Endodermal cell (in vitro differentiated cells): ENCODE measurements around the gene C2orf68. TPM values are rescaled to one million over a fixed set of nuclear protein-coding genes. Genes with fewer than 3 reads are reported as not detected.

Experiments
- DNase-seq: peaks from one replicate; pipeline ENCODE4 v3.0.0-alpha.2; 2017
- H3K27ac ChIP-seq: 2 replicates; pipeline ENCODE4 v1.5.1; 2013; ENCODE audit warnings: mild to moderate bottlenecking, low read depth, low read length, moderate library complexity
- H3K27me3 ChIP-seq: 2 replicates; pipeline ENCODE4 v1.6.1; 2013; ENCODE audit warnings: mild to moderate bottlenecking, low read length, moderate library complexity; ENCODE audit not compliant: insufficient read depth, control insufficient read depth, poor library complexity, severe bottlenecking
- H3K36me3 ChIP-seq: 2 replicates; pipeline ENCODE4 v1.7.0; 2013; ENCODE audit warnings: mild to moderate bottlenecking, low read length, moderate library complexity; ENCODE audit not compliant: control insufficient read depth, insufficient read depth
- H3K4me1 ChIP-seq: one replicate; pipeline ENCODE4 v1.7.0; 2013; ENCODE audit warnings: low read length; ENCODE audit not compliant: control insufficient read depth, insufficient read depth
- H3K4me3 ChIP-seq: 2 replicates; pipeline ENCODE4 v1.5.1; 2013; ENCODE audit warnings: mild to moderate bottlenecking, low read length, moderate library complexity
- H3K9ac ChIP-seq: 2 replicates; pipeline ENCODE4 v1.6.1; 2013; ENCODE audit warnings: mild to moderate bottlenecking, low read length, moderate library complexity; ENCODE audit not compliant: poor library complexity, severe bottlenecking; ENCODE audit errors: extremely low read depth
- H3K9me3 ChIP-seq: 2 replicates; pipeline ENCODE4 v1.6.1; 2013; ENCODE audit warnings: mild to moderate bottlenecking, low read length, moderate library complexity; ENCODE audit not compliant: control insufficient read depth
- H3K27ac Mint-ChIP-seq: 2 replicates; pipeline ENCODE4 v1.8.0; 2020; ENCODE audit warnings: mixed read lengths
- H3K27me3 Mint-ChIP-seq: 2 replicates; pipeline ENCODE4 v1.8.0; 2021; ENCODE audit warnings: mild to moderate bottlenecking, mixed read lengths; ENCODE audit not compliant: insufficient read depth
- H3K36me3 Mint-ChIP-seq: 2 replicates; pipeline ENCODE4 v1.8.0; 2020; ENCODE audit warnings: low read depth, mixed read lengths
- H3K4me1 Mint-ChIP-seq: 2 replicates; pipeline ENCODE4 v1.8.0; 2020; ENCODE audit warnings: mixed read lengths
- H3K4me3 Mint-ChIP-seq: 2 replicates; pipeline ENCODE4 v1.8.0; 2020; ENCODE audit warnings: mild to moderate bottlenecking, moderate library complexity, mixed read lengths
- H3K9me3 Mint-ChIP-seq: 2 replicates; pipeline ENCODE4 v1.8.0; 2020; ENCODE audit warnings: mild to moderate bottlenecking, mixed read lengths
- WGBS, 2 experiments: methylation state at CpG; one replicate each; pipeline versions ENCODE4 v1.1.5 to v1.1.7; 2013; ENCODE audit warnings: missing lambda C conversion rate in 2 of 2, mixed read lengths in 1 of 2; ENCODE audit not compliant: insufficient coverage in 1 of 2, insufficient read length in 1 of 2; 5-methylcytosine and 5-hydroxymethylcytosine counted together
- total RNA-seq, 2 donors: library from RNA; stranded (reverse); fragmentation: NEBNext Ultra II Directional in 1 of 2; extraction: Animal tissue kit (Norgen Biotek cat#: 25700) in 1 of 2; gene quantifications; 2 replicates in 1 of 2; 3 replicates in 1 of 2; pipeline ENCODE4 v1.2.1, GENCODE V29; 2021
- TF ChIP-seq, protein P1 (sequence below): fragments of 200-600 bp; sonication (generic); conservative IDR thresholded peaks from 2 replicates; pipeline ENCODE4 v1.5.0; 2021; ENCODE audit warnings: antibody characterized with exemption, mild to moderate bottlenecking

Gene C2orf68
- total RNA-seq, 2 donors from 2014 or later, result 63.2 to 66.5 TPM

DNA sequence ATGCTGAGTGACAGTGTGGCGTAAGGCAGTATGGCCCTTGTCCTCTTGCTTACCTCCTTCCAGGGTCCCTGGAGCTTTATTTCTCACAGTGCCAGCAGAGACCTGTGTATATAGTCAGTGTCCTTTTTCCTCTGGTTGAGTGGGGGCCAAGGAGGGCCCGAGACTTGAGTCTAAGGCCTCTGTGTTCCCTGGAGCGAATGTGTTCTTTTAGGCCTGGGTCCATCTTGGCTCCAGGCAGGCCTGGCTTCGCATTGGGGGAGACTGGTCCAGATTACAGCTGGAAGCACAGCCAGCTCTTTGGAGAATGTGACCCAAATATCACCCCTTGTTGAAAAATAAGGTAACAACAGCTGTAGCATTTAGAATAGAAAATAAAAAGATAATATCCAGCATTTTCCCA is 22.7 kb downstream of the C2orf68 start:
- TF ChIP-seq, protein P1, sequence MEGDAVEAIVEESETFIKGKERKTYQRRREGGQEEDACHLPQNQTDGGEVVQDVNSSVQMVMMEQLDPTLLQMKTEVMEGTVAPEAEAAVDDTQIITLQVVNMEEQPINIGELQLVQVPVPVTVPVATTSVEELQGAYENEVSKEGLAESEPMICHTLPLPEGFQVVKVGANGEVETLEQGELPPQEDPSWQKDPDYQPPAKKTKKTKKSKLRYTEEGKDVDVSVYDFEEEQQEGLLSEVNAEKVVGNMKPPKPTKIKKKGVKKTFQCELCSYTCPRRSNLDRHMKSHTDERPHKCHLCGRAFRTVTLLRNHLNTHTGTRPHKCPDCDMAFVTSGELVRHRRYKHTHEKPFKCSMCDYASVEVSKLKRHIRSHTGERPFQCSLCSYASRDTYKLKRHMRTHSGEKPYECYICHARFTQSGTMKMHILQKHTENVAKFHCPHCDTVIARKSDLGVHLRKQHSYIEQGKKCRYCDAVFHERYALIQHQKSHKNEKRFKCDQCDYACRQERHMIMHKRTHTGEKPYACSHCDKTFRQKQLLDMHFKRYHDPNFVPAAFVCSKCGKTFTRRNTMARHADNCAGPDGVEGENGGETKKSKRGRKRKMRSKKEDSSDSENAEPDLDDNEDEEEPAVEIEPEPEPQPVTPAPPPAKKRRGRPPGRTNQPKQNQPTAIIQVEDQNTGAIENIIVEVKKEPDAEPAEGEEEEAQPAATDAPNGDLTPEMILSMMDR, result no peak
- no peak for DNase-seq
- Histone ChIP-seq H3K4me1 (peaks cover 3% of the 10 kb centered on the region), H3K9me3 (no peaks in the 10 kb centered on the region), H3K4me3 (no peak overlapping the region), H3K9ac (no peak overlapping the region), H3K36me3 (peaks cover 7% of the 10 kb centered on the region), H3K27ac (no peak overlapping the region), H3K27me3 (no peaks in the 10 kb centered on the region)
- WGBS, 2 experiments, result 90 to 96% methylated on average over 3 to 4 of the region's 4 CpGs
- Mint-ChIP-seq H3K27ac (no peak overlapping the region), H3K27me3 (no peaks in the 10 kb centered on the region), H3K9me3 (no peaks in the 10 kb centered on the region), H3K4me3 (no peak overlapping the region), H3K36me3 (no peaks in the 10 kb centered on the region), H3K4me1 (peaks cover 23% of the 10 kb centered on the region)

DNA sequence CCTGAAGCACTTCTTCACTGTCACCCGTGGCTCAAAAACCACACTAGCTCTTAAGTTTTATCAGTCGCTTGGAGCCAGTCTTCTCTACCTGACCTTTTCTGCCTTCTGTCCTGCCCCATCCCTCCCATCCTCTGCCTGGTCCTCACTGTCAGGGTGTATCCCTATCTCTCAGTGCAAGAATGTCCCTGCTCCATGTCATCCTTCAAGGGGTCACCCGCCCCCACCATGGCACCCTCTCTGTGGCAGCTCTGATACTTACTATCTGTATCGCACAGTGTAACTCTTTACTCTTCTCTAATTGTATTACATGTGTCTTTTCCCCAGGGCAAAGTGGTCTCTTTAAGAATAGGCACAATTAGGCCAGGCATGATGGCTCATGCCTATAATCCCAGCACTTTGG is 23.2 kb downstream of the C2orf68 start:
- DNase-seq, result no peak
- peaks cover 12% of the 10 kb centered on the region for H3K36me3 ChIP-seq
- Mint-ChIP-seq H3K4me1 (peaks cover 22% of the 10 kb centered on the region), H3K27me3 (peaks cover under 1% of the 10 kb centered on the region), H3K9me3 (no peaks in the 10 kb centered on the region), H3K36me3 (peaks cover 4% of the 10 kb centered on the region), H3K27ac (no peak overlapping the region), H3K4me3 (no peak overlapping the region)
- no peaks in the 10 kb centered on the region for H3K9me3 ChIP-seq
- peaks cover 3% of the 10 kb centered on the region for H3K4me1 ChIP-seq
- no peak overlapping the region for H3K4me3 ChIP-seq
- H3K9ac ChIP-seq, result no peak overlapping the region
- no peaks in the 10 kb centered on the region for H3K27me3 ChIP-seq
- TF ChIP-seq, protein P1, result no peak
- 87 to 100% methylated on average over 2 to 4 of the region's 4 CpGs for WGBS, 2 experiments
- no peak overlapping the region for H3K27ac ChIP-seq

DNA sequence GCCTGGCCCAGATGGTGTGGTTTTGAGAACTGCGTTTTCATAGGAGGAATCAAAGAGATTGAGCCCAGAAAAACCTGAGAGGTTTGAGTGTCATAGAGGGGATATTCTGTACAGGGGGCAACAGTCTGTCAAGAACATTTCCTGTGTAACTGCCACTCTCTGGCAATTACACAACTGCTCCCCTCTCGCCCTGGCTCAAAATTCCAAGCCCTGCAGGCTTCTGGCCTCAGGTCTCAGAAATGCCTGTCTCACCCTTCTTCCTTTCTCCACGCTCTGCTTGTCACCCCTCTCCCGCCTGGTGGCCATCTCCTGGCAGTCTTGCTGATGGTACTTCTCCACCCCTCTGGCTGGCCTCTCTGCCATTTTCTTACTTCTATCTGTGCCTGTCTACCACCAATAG is 23.6 kb downstream of the C2orf68 start:
- WGBS, 2 experiments, result 78 to 87% methylated on average over 3 to 4 of the region's 4 CpGs
- no peak overlapping the region for H3K27ac ChIP-seq
- peaks cover 8% of the 10 kb centered on the region for H3K36me3 Mint-ChIP-seq
- H3K9me3 ChIP-seq, result no peaks in the 10 kb centered on the region
- peaks cover 3% of the 10 kb centered on the region for H3K4me1 ChIP-seq
- TF ChIP-seq, protein P1, result no peak
- H3K27me3 ChIP-seq, result no peaks in the 10 kb centered on the region
- no peak for DNase-seq
- H3K9me3 Mint-ChIP-seq, result no peaks in the 10 kb centered on the region
- H3K27ac Mint-ChIP-seq, result no peak overlapping the region
- no peak overlapping the region for H3K4me3 ChIP-seq
- H3K9ac ChIP-seq, result no peak overlapping the region
- peaks cover 15% of the 10 kb centered on the region for H3K36me3 ChIP-seq
- peaks cover 2% of the 10 kb centered on the region for H3K27me3 Mint-ChIP-seq
- H3K4me1 Mint-ChIP-seq, result peaks cover 22% of the 10 kb centered on the region
- H3K4me3 Mint-ChIP-seq, result no peak overlapping the region
